HL-60 (cell line): ENCODE results near the gene TNXB.
"Not testable (repeated sequence)": the region's sequence is repeated elsewhere in the genome, so short reads cannot be mapped to it uniquely, and the experiment has no call there.

Source experiments
- DNase-seq, 2 experiments: peaks; one replicate each; pipeline ENCODE4 v3.0.0-alpha.2; 2010 to 2020; ENCODE audit warnings: low read depth in 1 of 2, low spot score in 1 of 2
- H3K27ac ChIP-seq: fragments of 250-450 bp; sonication (Bioruptor Pico); replicated peaks from 2 replicates; pipeline ENCODE4 v1.5.1; 2020; ENCODE audit warnings: mild to moderate bottlenecking, moderate library complexity
- H3K27me3 ChIP-seq: fragments of 250-450 bp; sonication (Bioruptor Pico); 2 replicates; pipeline ENCODE4 v1.5.1; 2021; ENCODE audit warnings: mild to moderate bottlenecking, moderate library complexity; ENCODE audit not compliant: insufficient read depth, poor library complexity, severe bottlenecking
- H3K4me3 ChIP-seq: replicated peaks from 2 replicates; pipeline ENCODE4 v1.5.1; 2011; ENCODE audit warnings: mild to moderate bottlenecking, control low read depth, low read length; ENCODE audit not compliant: insufficient read depth
- GABPA ChIP-seq: IDR thresholded peaks from 2 replicates; pipeline ENCODE4 v1.6.1; 2012; ENCODE audit warnings: low read depth
- POLR2AphosphoS5 ChIP-seq: IDR thresholded peaks from 2 replicates; pipeline ENCODE4 v1.6.1; 2012; ENCODE audit warnings: low read depth
- SPI1 ChIP-seq: IDR thresholded peaks from 2 replicates; pipeline ENCODE4 v1.6.1; 2012; ENCODE audit warnings: low read depth, mild to moderate bottlenecking, borderline replicate concordance
- TF ChIP-seq, protein P1 (sequence below): IDR thresholded peaks from one replicate; pipeline ENCODE4 v1.5.1; 2011; ENCODE audit warnings: low read length, control low read depth, inconsistent platforms; ENCODE audit not compliant: insufficient read depth
- TF ChIP-seq, protein P2 (sequence below): IDR thresholded peaks from 2 replicates; pipeline ENCODE4 v1.6.1; 2012; ENCODE audit warnings: low read depth; ENCODE audit not compliant: insufficient replicate concordance

TNXB gene

DNA sequence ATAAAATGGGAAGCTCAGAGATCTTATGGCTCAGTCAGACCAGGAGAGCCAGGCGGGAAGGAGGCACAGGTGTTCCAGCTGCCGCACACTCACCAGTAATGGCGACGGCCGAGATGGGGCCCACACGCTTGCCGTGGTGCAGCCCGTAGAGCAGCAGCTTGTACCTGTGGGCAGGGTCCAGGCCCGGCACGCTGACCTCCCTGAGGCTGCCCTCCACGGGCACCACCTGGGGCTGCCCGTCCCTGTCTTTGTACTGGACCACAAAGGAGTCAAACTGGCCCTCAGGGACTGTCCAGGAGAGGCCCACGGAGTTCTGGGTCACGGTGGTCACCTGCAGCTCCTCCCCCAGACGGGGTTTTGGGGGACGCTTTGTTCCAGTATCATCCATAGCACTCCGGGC lies 39.7 kb downstream of the TNXB start:
- Histone ChIP-seq H3K4me3 (no peak overlapping the region), H3K27ac (no peak overlapping the region), H3K27me3 (peaks cover 3% of the 10 kb centered on the region)
- no peak for DNase-seq
- no peak for TF ChIP-seq GABPA
- TF ChIP-seq SPI1, result no peak
- TF ChIP-seq, protein P1, sequence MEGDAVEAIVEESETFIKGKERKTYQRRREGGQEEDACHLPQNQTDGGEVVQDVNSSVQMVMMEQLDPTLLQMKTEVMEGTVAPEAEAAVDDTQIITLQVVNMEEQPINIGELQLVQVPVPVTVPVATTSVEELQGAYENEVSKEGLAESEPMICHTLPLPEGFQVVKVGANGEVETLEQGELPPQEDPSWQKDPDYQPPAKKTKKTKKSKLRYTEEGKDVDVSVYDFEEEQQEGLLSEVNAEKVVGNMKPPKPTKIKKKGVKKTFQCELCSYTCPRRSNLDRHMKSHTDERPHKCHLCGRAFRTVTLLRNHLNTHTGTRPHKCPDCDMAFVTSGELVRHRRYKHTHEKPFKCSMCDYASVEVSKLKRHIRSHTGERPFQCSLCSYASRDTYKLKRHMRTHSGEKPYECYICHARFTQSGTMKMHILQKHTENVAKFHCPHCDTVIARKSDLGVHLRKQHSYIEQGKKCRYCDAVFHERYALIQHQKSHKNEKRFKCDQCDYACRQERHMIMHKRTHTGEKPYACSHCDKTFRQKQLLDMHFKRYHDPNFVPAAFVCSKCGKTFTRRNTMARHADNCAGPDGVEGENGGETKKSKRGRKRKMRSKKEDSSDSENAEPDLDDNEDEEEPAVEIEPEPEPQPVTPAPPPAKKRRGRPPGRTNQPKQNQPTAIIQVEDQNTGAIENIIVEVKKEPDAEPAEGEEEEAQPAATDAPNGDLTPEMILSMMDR, result no peak
- TF ChIP-seq POLR2AphosphoS5, result no peak

DNA sequence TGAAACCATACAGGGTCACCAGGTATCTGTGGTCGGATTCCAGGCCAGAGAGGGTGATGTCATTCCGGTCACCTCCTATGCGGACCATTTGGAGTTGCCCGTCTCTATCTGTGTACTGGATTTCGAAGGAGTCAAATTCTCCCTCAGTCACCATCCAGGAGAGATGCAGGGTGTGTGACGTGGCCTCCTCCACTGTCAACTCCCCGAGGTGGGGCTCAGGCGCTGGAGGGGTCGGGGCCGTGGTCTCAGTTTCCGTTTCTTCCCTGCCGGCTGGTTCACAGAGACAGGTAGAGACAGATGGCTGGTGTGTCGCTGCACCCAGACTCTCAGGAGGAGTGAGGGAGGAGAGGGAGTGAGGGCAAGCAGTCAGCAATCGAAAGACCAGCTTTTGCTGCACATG lies 40.3 kb downstream of the TNXB start:
- no peak for DNase-seq
- Histone ChIP-seq H3K27me3 (peaks cover 4% of the 10 kb centered on the region), H3K27ac (no peak overlapping the region), H3K4me3 (no peak overlapping the region)
- TF ChIP-seq, protein P1, result no peak
- TF ChIP-seq POLR2AphosphoS5 (no peak), GABPA (no peak), SPI1 (no peak)
- TF ChIP-seq, protein P2, sequence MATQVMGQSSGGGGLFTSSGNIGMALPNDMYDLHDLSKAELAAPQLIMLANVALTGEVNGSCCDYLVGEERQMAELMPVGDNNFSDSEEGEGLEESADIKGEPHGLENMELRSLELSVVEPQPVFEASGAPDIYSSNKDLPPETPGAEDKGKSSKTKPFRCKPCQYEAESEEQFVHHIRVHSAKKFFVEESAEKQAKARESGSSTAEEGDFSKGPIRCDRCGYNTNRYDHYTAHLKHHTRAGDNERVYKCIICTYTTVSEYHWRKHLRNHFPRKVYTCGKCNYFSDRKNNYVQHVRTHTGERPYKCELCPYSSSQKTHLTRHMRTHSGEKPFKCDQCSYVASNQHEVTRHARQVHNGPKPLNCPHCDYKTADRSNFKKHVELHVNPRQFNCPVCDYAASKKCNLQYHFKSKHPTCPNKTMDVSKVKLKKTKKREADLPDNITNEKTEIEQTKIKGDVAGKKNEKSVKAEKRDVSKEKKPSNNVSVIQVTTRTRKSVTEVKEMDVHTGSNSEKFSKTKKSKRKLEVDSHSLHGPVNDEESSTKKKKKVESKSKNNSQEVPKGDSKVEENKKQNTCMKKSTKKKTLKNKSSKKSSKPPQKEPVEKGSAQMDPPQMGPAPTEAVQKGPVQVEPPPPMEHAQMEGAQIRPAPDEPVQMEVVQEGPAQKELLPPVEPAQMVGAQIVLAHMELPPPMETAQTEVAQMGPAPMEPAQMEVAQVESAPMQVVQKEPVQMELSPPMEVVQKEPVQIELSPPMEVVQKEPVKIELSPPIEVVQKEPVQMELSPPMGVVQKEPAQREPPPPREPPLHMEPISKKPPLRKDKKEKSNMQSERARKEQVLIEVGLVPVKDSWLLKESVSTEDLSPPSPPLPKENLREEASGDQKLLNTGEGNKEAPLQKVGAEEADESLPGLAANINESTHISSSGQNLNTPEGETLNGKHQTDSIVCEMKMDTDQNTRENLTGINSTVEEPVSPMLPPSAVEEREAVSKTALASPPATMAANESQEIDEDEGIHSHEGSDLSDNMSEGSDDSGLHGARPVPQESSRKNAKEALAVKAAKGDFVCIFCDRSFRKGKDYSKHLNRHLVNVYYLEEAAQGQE, result no peak

DNA sequence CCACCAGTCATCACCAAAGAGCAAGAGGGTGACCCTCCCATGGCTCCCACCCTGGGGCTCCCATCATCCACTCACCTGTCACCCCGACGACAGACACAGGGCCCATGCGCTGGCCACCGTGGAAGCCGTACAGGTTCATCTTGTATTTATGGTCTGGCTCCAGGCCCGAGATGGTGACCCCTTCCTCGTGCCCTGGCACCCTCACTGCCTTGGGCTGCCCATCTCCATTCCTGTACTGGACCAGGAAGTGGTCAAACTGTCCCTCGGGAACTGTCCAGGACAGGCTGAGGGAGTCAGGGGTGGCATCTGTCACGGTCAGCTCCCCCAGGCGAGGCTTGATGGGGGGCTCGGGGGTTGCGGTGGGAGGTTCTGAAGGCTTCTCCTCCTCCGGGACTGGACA lies 40.8 kb downstream of the TNXB start:
- H3K4me3 ChIP-seq, H3K27me3 ChIP-seq, DNase-seq, H3K27ac ChIP-seq: not testable (repeated sequence)

DNA sequence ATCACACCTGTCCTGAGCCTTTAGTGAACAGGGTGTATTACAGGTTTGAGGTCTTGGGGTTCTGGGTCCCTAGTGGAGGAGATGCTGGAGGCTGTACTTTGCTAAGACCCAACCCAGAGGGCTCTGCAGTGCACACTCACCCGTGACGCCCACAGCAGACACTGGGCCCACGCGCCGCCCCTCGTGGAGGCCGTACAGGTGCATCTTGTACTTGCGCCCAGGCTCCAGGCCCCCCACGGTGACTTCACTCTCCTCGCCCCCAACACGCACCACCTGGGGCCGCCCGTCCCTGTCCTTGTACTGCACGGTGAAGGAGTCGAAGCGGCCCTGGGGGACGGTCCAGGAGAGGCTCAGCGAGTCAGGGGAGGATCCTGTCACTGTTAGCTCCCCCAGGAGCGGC lies 41.6 kb downstream of the TNXB start:
- H3K4me3 ChIP-seq, H3K27me3 ChIP-seq, DNase-seq, H3K27ac ChIP-seq: not testable (repeated sequence)

DNA sequence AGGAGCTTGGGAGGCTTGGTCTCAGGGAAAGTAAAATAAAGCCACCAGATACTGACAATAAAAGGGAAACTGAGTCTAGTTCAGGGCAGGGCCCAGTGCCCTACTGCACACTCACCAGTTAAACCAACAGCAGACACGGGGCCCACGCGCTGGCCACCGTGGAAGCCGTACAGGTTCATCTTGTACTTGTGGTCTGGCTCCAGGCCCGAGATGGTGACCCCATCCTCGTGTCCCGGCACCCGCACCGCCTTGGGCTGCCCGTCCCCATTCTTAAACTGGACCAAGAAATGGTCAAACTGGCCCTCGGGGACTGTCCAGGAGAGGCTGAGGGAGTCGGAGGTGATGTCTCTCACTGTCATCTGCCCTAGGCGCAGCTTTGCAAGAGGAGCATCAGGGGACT lies 44.4 kb downstream of the TNXB start:
- TF ChIP-seq POLR2AphosphoS5, result no peak
- TF ChIP-seq, protein P2, result no peak
- TF ChIP-seq, protein P1, result no peak
- no peak for TF ChIP-seq GABPA
- no peak for TF ChIP-seq SPI1
- no peak overlapping the region for H3K4me3 ChIP-seq
- H3K27me3 ChIP-seq, result peaks cover 4% of the 10 kb centered on the region
- DNase-seq, result no peak
- H3K27ac ChIP-seq, result no peak overlapping the region
